Heart left ventricle (tissue), 13 donors: ENCODE measurements around the gene TIMM17B.

Source experiments
- POLR2A ChIP-seq, 2 donors: fragments of 450-650 bp; IDR thresholded peaks; one replicate each; pipeline ENCODE4 v1.6.1; 2017; ENCODE audit warnings: antibody characterized with exemption in 2 of 2, mild to moderate bottlenecking in 2 of 2, moderate library complexity in 2 of 2
- TF ChIP-seq, protein P1 (sequence below), 12 donors: fragments of 200-600 bp; sonication (generic) in 4 of 12; IDR thresholded peaks; one replicate each; pipeline versions ENCODE4 v1.5.0 to v1.8.0; 2018 to 2022; ENCODE audit warnings: antibody characterized with exemption in 12 of 12, mild to moderate bottlenecking in 5 of 12
- donor health status: ischemic (EF 13 %, LVEDD 7.1; RV severe dilation, severe dysfunction).
- donor health status: DM: no; HTN: yes; CAD: no.
- donor health status: DM: no; HTN: no; CAD: no.
- donor health status: ischemic (EF 25% LVEDD 6.9; RV normal size, moderate dysfunction).
- donor health status: ischemic (EF 25% LVEDD 5.7; RV mildly dilated, moderate dysfunction).
- donor health status: ischemic (EF 35%, LVEDD 5.7; RV mildly dilated, moderate dysfunction).
- donor health status: nonischemic (EF 11% LVEDD 7.7; RV severe dilation, severe dysfunction).
- donor health status: DM: yes; HTN: yes; CAD: no.
- donor health status: PGD.
- donor health status: ischemic (EF 29% LVEDD 5.4; RV normal size, mild dysfunction).
- donor health status: nonischemic (EF 23%, LVEDD 6.1; RV moderate dilation, normal function).

DNA sequence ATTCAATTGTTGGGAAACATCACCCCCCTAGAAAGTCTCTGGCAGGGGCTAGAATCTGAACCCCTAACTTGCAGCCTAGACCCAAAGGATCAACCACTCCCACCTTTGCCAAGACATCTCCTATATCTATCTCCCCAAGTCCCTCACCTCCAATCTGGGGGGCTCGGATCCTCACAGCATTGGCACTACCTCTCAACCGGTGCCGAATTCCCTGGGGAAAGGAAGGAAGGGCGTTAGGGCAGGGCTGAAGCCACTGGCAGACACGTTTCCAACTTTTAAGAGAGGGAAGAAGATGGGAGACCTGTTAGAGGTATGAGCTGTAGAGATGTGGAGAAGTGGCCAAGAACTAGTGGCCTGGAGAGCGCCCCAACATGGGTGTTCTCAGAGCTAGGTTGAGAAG is 2.7 kb downstream of the TIMM17B start:
- TF ChIP-seq, protein P1, sequence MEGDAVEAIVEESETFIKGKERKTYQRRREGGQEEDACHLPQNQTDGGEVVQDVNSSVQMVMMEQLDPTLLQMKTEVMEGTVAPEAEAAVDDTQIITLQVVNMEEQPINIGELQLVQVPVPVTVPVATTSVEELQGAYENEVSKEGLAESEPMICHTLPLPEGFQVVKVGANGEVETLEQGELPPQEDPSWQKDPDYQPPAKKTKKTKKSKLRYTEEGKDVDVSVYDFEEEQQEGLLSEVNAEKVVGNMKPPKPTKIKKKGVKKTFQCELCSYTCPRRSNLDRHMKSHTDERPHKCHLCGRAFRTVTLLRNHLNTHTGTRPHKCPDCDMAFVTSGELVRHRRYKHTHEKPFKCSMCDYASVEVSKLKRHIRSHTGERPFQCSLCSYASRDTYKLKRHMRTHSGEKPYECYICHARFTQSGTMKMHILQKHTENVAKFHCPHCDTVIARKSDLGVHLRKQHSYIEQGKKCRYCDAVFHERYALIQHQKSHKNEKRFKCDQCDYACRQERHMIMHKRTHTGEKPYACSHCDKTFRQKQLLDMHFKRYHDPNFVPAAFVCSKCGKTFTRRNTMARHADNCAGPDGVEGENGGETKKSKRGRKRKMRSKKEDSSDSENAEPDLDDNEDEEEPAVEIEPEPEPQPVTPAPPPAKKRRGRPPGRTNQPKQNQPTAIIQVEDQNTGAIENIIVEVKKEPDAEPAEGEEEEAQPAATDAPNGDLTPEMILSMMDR (IDR thresholded peaks at IDR 0.05): no peak
- no peak for TF ChIP-seq POLR2A (IDR thresholded peaks at IDR 0.05)
